T1000 (cell line): Measurements from ENCODE around the gene PROK1.

Experiments
- DNase-seq: peaks from one replicate; lab custom pipeline; 2025; ENCODE audit warnings: mixed read lengths; lab: John Stamatoyannopoulos, UW

PROK1 gene

GRCh38 chr1:110465038-110465813 lies 14.3 kb downstream of the PROK1 start:
- DNase-seq: no peak

- DNase-seq: no peak
Observed at GRCh38 chr1:110465814-110466380, 14.9 kb downstream of the PROK1 start.

GRCh38 chr1:110466646-110467280 lies 15.8 kb downstream of the PROK1 start:
- no peak for DNase-seq

GRCh38 chr1:110471131-110471530 lies 20.2 kb downstream of the PROK1 start:
- DNase-seq: no peak

- no peak for DNase-seq
Observed at GRCh38 chr1:110472546-110472945, 21.6 kb downstream of the PROK1 start.

- no peak for DNase-seq
Observed at GRCh38 chr1:110474444-110474843, 23.5 kb downstream of the PROK1 start.

- no peak for DNase-seq
Observed at GRCh38 chr1:110475362-110476027, 24.5 kb downstream of the PROK1 start.

- DNase-seq: no peak
Observed at GRCh38 chr1:110476028-110476765, 25.2 kb downstream of the PROK1 start.

GRCh38 chr1:110477041-110477440 lies 26.1 kb downstream of the PROK1 start:
- no peak for DNase-seq

GRCh38 chr1:110477445-110477957 lies 26.6 kb downstream of the PROK1 start:
- no peak for DNase-seq

GRCh38 chr1:110477967-110478640 lies 27.2 kb downstream of the PROK1 start:
- no peak for DNase-seq

GRCh38 chr1:110478886-110479285 lies 27.9 kb downstream of the PROK1 start:
- no peak for DNase-seq

- no peak for DNase-seq
Observed at GRCh38 chr1:110480356-110481096, 29.6 kb downstream of the PROK1 start.

- no peak for DNase-seq
Observed at GRCh38 chr1:110481968-110482623, 31.1 kb downstream of the PROK1 start.

- no peak for DNase-seq
Observed at GRCh38 chr1:110482662-110483307, 31.8 kb downstream of the PROK1 start.

GRCh38 chr1:110483308-110483685 lies 32.3 kb downstream of the PROK1 start:
- no peak for DNase-seq

- no peak for DNase-seq
Observed at GRCh38 chr1:110484801-110485200, 33.9 kb downstream of the PROK1 start.

- DNase-seq: no peak
Observed at GRCh38 chr1:110485725-110486124, 34.8 kb downstream of the PROK1 start.

GRCh38 chr1:110487726-110488125 lies 36.8 kb downstream of the PROK1 start:
- no peak for DNase-seq
